Loucy (cell line): ENCODE measurements around the gene ZCCHC24.

Experiments used
- H2AFZ ChIP-seq: fragments of 200-600 bp; sonication (generic); 2 replicates; pipeline ENCODE4 v1.6.0; 2016; ENCODE audit warnings: antibody characterized with exemption, mild to moderate bottlenecking, low read length, moderate library complexity
- H3F3A ChIP-seq: fragments of 200-600 bp; 2 replicates; pipeline ENCODE4 v1.6.0; 2016; ENCODE audit warnings: antibody characterized with exemption, low read depth, mild to moderate bottlenecking
- H3K27me3 ChIP-seq: fragments of 200-600 bp; sonication (generic); 2 replicates; pipeline ENCODE4 v1.6.1; 2014; ENCODE audit warnings: low read length, mild to moderate bottlenecking; ENCODE audit not compliant: insufficient read depth, poor library complexity, severe bottlenecking
- H3K36me3 ChIP-seq: fragments of 200-600 bp; sonication (generic); 2 replicates; pipeline ENCODE4 v1.6.1; 2016; ENCODE audit warnings: low read length; ENCODE audit not compliant: insufficient read depth
- H3K4me1 ChIP-seq: fragments of 200-600 bp; sonication (generic); 2 replicates; pipeline ENCODE4 v1.5.1; 2014; ENCODE audit warnings: low read length, mild to moderate bottlenecking; ENCODE audit not compliant: insufficient read depth, poor library complexity, severe bottlenecking
- H3K4me2 ChIP-seq: fragments of 200-600 bp; sonication (generic); 2 replicates; pipeline ENCODE4 v1.6.0; 2014; ENCODE audit warnings: antibody characterized with exemption, low read length, low read depth, mild to moderate bottlenecking; ENCODE audit not compliant: poor library complexity, severe bottlenecking
- H3K4me3 ChIP-seq: fragments of 200-600 bp; sonication (generic); 2 replicates; pipeline ENCODE4 v1.5.1; 2014; ENCODE audit warnings: low read length, mild to moderate bottlenecking, mixed read lengths; ENCODE audit not compliant: poor library complexity, severe bottlenecking
- H3K79me2 ChIP-seq: fragments of 200-600 bp; sonication (generic); 2 replicates; pipeline ENCODE4 v1.6.1; 2014; ENCODE audit warnings: low read length; ENCODE audit not compliant: insufficient read depth
- H3K9ac ChIP-seq: fragments of 200-600 bp; sonication (generic); 2 replicates; pipeline ENCODE4 v1.6.0; 2014; ENCODE audit warnings: mild to moderate bottlenecking, low read depth, low read length, moderate library complexity; ENCODE audit not compliant: poor library complexity, severe bottlenecking
- H3K9me2 ChIP-seq: fragments of 200-600 bp; sonication (generic); replicated peaks from 2 replicates; pipeline ENCODE4 v1.6.1; 2016; ENCODE audit warnings: low read depth, low read length, mixed read lengths
- H3K9me3 ChIP-seq: fragments of 200-600 bp; sonication (generic); 2 replicates; pipeline ENCODE4 v1.6.1; 2014; ENCODE audit warnings: mild to moderate bottlenecking, antibody characterized with exemption, low read length, low read depth; ENCODE audit not compliant: insufficient read depth
- H4K20me1 ChIP-seq: fragments of 200-600 bp; sonication (generic); 2 replicates; pipeline ENCODE4 v1.6.0; 2014; ENCODE audit warnings: antibody characterized with exemption, low read length, mild to moderate bottlenecking; ENCODE audit not compliant: insufficient read depth, poor library complexity, severe bottlenecking
- CTCF ChIP-seq: fragments of 200-600 bp; sonication (generic); conservative IDR thresholded peaks from 2 replicates; pipeline ENCODE4 v1.5.1; 2014; ENCODE audit warnings: mild to moderate bottlenecking, antibody characterized with exemption, low read length
- EZH2phosphoT487 ChIP-seq: fragments of 200-600 bp; IDR thresholded peaks from 2 replicates; pipeline ENCODE4 v1.6.1; 2018; ENCODE audit warnings: antibody characterized with exemption, mild to moderate bottlenecking, moderate library complexity, borderline replicate concordance

Gene ZCCHC24

GRCh38 chr10:79424221-79425073 is 21.0 kb downstream of the ZCCHC24 start:
- Histone ChIP-seq H3K4me3 (no peak overlapping the region), H4K20me1 (no peaks in the 10 kb centered on the region), H3F3A (no peaks in the 10 kb centered on the region), H3K9ac (no peak overlapping the region), H3K27me3 (no peaks in the 10 kb centered on the region), H3K36me3 (peaks cover 6% of the 10 kb centered on the region; the same call in 1 of the 2 replicates), H3K9me3 (no peaks in the 10 kb centered on the region), H3K4me2 (no peak overlapping the region), H2AFZ (no peak overlapping the region), H3K79me2 (no peaks in the 10 kb centered on the region), H3K4me1 (peaks cover 4% of the 10 kb centered on the region), H3K9me2 (no peaks in the 10 kb centered on the region)
- no peak for TF ChIP-seq EZH2phosphoT487
- TF ChIP-seq CTCF: no peak

- Histone ChIP-seq H3F3A (no peaks in the 10 kb centered on the region), H2AFZ (no peak overlapping the region), H3K4me1 (peaks cover 5% of the 10 kb centered on the region), H3K27me3 (no peaks in the 10 kb centered on the region), H4K20me1 (no peaks in the 10 kb centered on the region), H3K79me2 (no peaks in the 10 kb centered on the region), H3K9me3 (no peaks in the 10 kb centered on the region), H3K4me2 (no peak overlapping the region), H3K9me2 (no peaks in the 10 kb centered on the region), H3K4me3 (no peak overlapping the region), H3K36me3 (peaks cover 9% of the 10 kb centered on the region; the same call in 1 of the 2 replicates), H3K9ac (no peak overlapping the region)
- no peak for TF ChIP-seq EZH2phosphoT487
- no peak for TF ChIP-seq CTCF
Measured at GRCh38 chr10:79422178-79422892, 23.1 kb downstream of the ZCCHC24 start.

- H3K9ac ChIP-seq: no peak overlapping the region
- no peaks in the 10 kb centered on the region for H3K9me2 ChIP-seq
- no peak overlapping the region for H3K4me2 ChIP-seq
- TF ChIP-seq EZH2phosphoT487 (no peak), CTCF (no peak)
- no peaks in the 10 kb centered on the region for H4K20me1 ChIP-seq
- H3K79me2 ChIP-seq: no peaks in the 10 kb centered on the region
- peaks cover 9% of the 10 kb centered on the region; the same call in 1 of the 2 replicates for H3K36me3 ChIP-seq
- no peak overlapping the region for H3K4me3 ChIP-seq
- peaks cover 5% of the 10 kb centered on the region for H3K4me1 ChIP-seq
- no peaks in the 10 kb centered on the region for H3K27me3 ChIP-seq
- no peak overlapping the region for H2AFZ ChIP-seq
- H3F3A ChIP-seq: no peaks in the 10 kb centered on the region
- no peaks in the 10 kb centered on the region for H3K9me3 ChIP-seq
Measured at GRCh38 chr10:79420974-79421688, 24.3 kb downstream of the ZCCHC24 start.
